Stimulated activated effector memory CD8-positive, alpha-beta T cell treated with anti-CD3 and anti-CD28 coated beads, Interleukin-12 subunit alpha, Interleukin-12 subunit beta, amount 100 ng/mL, for 72 hours (primary cell): Measurements from ENCODE around the gene CPNE4.

Source experiments
- ATAC-seq: fragments of 150-1000 bp; cut with Tn5 transposase; 2 replicates; pipeline ENCODE4 v1.10.0; 2021
- DNase-seq, 2 donors: peaks; one replicate each; pipeline ENCODE4 v3.0.0; 2021 to 2022; ENCODE audit warnings: low spot score in 2 of 2
- H3K27ac Mint-ChIP-seq: one replicate; pipeline ENCODE4 v1.8.0; 2022; ENCODE audit warnings: mild to moderate bottlenecking, mixed read lengths
- H3K36me3 Mint-ChIP-seq: one replicate; pipeline ENCODE4 v1.8.0; 2022; ENCODE audit warnings: mild to moderate bottlenecking, mixed read lengths
- H3K4me1 Mint-ChIP-seq: one replicate; pipeline ENCODE4 v1.8.0; 2022; ENCODE audit warnings: mixed read lengths
- H3K4me3 Mint-ChIP-seq: one replicate; pipeline ENCODE4 v1.8.0; 2022; ENCODE audit warnings: mild to moderate bottlenecking, mixed read lengths
- H3K9me3 Mint-ChIP-seq: one replicate; pipeline ENCODE4 v1.8.0; 2022; ENCODE audit warnings: mixed read lengths

The CPNE4 gene

DNA sequence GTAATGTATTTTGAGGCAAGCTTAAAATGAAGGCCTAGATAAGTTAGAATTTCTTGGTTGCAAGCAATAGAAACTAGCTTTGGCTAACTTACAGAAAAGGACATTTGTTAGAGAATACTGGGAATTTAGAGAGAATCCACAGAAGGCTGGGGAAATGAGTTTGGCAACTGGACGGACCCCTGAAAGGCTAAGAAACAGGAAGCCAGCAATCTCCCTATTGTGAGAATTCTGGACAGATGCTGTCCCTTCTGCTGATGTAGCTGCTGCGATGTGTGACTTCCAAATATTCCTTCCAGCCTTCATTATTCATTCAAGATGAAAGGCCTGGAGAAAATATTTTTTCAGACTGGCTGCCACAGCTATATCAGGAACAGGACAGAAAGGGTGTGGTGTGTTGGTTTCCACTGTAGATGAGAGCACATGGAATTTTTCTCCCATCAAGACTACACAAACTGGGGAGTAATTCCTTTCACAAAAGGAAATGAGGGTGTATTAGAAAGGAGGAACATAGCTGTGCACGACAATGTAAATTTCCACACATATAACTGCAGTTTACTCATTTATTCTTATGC lies 213.5 kb downstream of the CPNE4 start:
- ATAC-seq: no peak
- no peak for DNase-seq
- Mint-ChIP-seq H3K9me3 (no peaks in the 10 kb centered on the region), H3K4me3 (no peak overlapping the region), H3K4me1 (no peaks in the 10 kb centered on the region), H3K27ac (no peak overlapping the region), H3K36me3 (no peaks in the 10 kb centered on the region)

DNA sequence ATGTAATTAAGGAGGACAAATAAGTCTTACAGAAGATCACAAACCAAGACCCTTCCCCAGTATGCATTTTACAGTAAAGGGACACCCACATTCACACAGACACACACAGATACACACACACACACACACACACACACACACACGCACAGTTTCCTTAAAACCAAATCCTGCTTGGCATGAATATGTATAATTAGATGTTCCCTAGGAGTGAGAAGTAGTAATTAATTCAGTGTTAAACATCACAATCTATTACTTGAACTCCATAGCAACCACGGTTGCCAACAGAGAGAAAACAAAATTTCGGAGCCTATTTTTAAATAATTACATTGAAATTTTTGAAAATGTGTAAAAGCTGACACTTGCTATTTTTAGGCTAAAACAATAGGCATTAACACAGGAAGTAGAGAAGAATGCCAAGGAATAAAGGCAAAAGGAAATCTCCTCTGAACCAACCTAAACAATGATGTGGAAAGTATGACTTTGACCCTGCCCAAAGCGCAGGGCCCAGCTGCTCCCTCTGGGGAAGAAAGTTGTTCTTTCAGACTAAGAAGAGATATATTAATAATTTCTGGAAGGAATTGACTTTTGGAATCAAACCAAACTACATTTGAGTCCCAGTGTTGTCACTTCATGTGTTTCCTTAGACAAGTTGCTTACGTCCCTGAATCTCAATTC lies 215.3 kb downstream of the CPNE4 start:
- H3K9me3 Mint-ChIP-seq: no peaks in the 10 kb centered on the region
- DNase-seq: no peak
- no peak for ATAC-seq
- no peaks in the 10 kb centered on the region for H3K36me3 Mint-ChIP-seq
- H3K27ac Mint-ChIP-seq: no peak overlapping the region
- H3K4me1 Mint-ChIP-seq: no peaks in the 10 kb centered on the region
- no peak overlapping the region for H3K4me3 Mint-ChIP-seq

DNA sequence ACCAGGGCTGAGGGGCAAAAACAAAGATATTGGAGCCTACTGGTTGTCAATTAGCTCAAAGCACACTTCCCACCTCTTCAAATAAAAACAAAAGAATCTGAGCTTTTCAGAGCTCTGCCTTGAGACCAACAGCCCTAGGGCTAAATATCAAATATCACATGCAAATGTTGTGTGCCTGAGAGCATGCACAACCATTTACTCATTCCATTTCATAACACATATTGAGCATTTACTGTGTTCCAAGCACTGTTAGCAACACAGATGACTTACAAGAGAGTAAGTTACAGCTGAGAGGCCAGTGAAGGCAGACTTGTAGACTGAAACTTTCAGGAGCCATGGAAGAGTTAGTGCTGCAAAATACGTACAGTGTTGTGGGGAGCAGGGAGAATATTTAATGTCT lies 222.4 kb downstream of the CPNE4 start:
- H3K4me3 Mint-ChIP-seq: no peak overlapping the region
- no peak overlapping the region for H3K27ac Mint-ChIP-seq
- ATAC-seq (no peak), DNase-seq (no peak)
- H3K36me3 Mint-ChIP-seq: no peaks in the 10 kb centered on the region
- H3K9me3 Mint-ChIP-seq: no peaks in the 10 kb centered on the region
- no peaks in the 10 kb centered on the region for H3K4me1 Mint-ChIP-seq

DNA sequence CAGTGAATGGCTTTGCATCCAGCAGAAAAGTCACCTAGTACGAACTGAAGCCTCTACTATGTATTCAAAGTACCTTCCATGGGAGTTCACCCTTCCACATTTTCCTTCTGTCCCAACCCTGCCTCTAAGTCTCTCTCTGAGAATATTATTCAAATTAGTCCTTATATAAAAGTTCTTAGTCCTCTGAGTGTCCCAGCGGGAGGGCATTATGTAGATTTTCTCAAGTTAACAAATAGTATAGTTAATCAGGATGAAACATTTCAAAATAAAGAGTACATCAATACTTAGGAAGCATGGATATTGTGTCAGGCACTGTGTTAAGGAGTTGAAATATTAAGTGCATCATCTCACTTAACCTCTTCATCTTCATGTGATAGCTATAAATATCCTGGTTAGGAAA lies 223.3 kb downstream of the CPNE4 start:
- Mint-ChIP-seq H3K4me3 (no peak overlapping the region), H3K36me3 (no peaks in the 10 kb centered on the region), H3K9me3 (no peaks in the 10 kb centered on the region), H3K4me1 (no peaks in the 10 kb centered on the region), H3K27ac (no peak overlapping the region)
- ATAC-seq: no peak
- no peak for DNase-seq

DNA sequence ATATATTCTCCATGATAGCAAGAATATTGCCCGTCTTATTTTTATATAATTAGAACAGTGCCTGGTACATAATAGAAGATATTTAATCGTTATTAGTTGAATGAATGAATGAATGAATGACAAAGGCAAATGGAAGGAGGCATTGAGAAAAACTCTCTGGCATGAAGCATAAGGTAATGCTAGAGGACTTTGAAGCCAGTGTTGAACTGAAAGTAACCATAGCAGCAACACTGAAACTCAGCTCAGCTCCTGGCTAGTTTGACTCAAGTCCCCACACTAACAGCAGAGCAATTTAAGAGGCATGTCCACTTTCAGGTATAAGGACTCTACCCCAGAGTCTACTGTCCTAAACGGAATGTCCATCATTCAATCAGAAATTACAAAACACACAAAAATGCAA lies 227.0 kb downstream of the CPNE4 start:
- ATAC-seq: no peak
- no peak overlapping the region for H3K27ac Mint-ChIP-seq
- H3K4me3 Mint-ChIP-seq: no peak overlapping the region
- no peaks in the 10 kb centered on the region for H3K36me3 Mint-ChIP-seq
- H3K4me1 Mint-ChIP-seq: no peaks in the 10 kb centered on the region
- H3K9me3 Mint-ChIP-seq: no peaks in the 10 kb centered on the region
- no peak for DNase-seq

DNA sequence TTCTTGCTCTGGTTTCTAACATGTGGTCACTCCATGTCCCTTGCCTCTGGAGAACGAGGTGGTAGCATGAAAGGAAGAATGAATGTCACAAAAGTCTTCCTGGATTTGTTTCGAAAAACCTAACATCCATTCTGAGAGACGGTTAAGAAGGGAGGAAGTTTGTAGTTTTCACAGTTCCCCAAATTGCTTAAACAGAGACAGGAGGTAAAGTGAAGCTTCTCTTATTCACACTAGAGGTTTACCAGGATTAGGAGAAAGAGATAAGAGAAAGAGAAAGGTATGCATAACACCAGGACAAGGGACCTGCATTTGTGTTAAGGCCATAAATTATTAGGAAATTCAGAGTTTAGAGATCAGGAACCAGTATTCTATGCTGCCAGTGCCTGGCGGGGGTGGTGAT lies 228.1 kb downstream of the CPNE4 start:
- no peaks in the 10 kb centered on the region for H3K4me1 Mint-ChIP-seq
- no peaks in the 10 kb centered on the region for H3K9me3 Mint-ChIP-seq
- no peak overlapping the region for H3K4me3 Mint-ChIP-seq
- no peak for DNase-seq
- no peak for ATAC-seq
- H3K36me3 Mint-ChIP-seq: no peaks in the 10 kb centered on the region
- no peak overlapping the region for H3K27ac Mint-ChIP-seq

DNA sequence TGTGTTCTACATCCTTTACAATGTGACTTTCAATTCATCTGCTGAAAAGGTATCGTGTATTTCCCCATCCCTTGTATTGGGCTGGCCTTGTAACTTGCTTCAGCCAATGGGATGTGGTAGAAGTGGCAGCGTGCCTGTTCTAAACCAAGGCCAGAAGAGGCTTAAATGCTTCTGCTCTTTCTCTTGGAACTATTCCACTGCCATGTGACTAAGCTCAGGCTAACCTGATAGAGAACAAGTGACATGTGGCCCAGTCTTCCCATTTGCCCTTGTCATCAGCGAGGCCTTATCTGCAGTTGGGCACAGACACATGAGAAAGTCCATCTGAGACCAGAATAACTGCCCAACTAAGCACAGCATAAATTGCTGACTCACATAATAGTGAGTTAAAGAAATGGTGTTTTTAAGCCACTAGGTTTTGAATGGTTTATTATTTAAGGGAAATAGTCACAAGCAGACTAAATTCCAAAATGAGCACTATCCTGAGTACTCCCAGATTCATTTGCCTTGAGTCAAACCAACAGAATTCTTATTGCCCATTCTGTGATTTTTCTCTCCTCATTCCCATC lies 230.2 kb downstream of the CPNE4 start:
- ATAC-seq (no peak), DNase-seq (no peak)
- no peak overlapping the region for H3K4me3 Mint-ChIP-seq
- H3K36me3 Mint-ChIP-seq: no peaks in the 10 kb centered on the region
- H3K4me1 Mint-ChIP-seq: no peaks in the 10 kb centered on the region
- H3K9me3 Mint-ChIP-seq: no peaks in the 10 kb centered on the region
- no peak overlapping the region for H3K27ac Mint-ChIP-seq

DNA sequence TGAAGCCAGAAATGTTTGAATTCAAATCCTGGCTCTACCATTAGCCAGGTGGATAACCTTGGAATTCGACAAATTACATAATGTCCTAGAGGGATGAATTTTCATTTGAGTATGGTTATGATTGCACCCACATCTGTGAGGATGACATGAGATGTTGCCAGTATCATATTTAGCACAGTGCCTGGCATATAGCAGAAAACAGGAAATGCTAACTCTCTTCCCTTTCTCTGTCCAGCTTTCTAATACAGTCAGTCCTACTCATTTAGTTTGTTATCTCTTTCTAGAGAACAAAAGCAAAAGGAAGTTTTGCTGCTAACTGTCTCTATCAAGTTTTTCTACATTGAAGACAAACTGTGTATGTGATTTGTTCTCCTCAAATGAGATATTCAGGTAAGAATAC lies 231.7 kb downstream of the CPNE4 start:
- Mint-ChIP-seq H3K9me3 (no peaks in the 10 kb centered on the region), H3K27ac (no peak overlapping the region), H3K36me3 (no peaks in the 10 kb centered on the region), H3K4me3 (no peak overlapping the region), H3K4me1 (no peaks in the 10 kb centered on the region)
- no peak for DNase-seq
- ATAC-seq: no peak

DNA sequence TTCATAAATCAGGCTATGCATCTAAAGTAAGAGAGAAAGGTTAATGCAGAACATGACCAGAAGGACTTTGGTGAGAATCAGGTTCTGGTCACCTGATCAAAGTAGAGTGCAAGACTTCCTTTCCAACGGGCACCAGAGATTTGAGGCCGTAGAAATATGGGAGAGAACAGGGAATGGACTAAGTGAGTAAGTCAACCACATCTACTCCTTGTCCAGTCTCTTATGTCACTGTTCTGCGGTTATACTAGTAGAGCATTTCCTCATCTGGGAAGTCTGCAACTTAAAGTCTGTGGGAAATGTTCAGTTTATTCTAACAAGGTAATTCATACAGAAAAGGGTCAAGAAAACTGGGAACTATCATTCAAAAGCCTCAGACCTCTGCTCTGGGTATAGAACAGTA lies 232.8 kb downstream of the CPNE4 start:
- DNase-seq (no peak), ATAC-seq (no peak)
- Mint-ChIP-seq H3K36me3 (no peaks in the 10 kb centered on the region), H3K27ac (no peak overlapping the region), H3K4me3 (no peak overlapping the region), H3K4me1 (no peaks in the 10 kb centered on the region), H3K9me3 (no peaks in the 10 kb centered on the region)

DNA sequence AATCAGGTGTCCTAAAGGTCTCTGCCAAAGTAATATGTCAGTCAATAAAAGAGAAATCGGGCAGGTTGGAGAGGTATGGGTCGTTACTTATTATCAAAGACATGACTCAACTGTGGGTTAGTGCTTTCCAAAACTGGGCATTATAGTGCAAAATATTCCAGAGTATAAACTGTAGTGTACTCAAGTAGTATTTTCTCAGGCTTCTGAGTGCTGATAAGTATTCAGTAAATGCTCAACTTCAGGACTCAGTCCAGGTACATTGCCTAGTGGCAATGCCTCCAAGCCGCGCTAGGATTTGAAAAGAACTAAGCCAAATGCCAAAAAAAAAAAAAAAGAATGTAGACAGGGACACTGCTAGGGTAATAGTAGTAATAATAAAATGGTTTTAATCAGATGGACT lies 233.2 kb downstream of the CPNE4 start:
- no peak for ATAC-seq
- no peak for DNase-seq
- no peaks in the 10 kb centered on the region for H3K9me3 Mint-ChIP-seq
- no peaks in the 10 kb centered on the region for H3K4me1 Mint-ChIP-seq
- no peaks in the 10 kb centered on the region for H3K36me3 Mint-ChIP-seq
- no peak overlapping the region for H3K4me3 Mint-ChIP-seq
- no peak overlapping the region for H3K27ac Mint-ChIP-seq

DNA sequence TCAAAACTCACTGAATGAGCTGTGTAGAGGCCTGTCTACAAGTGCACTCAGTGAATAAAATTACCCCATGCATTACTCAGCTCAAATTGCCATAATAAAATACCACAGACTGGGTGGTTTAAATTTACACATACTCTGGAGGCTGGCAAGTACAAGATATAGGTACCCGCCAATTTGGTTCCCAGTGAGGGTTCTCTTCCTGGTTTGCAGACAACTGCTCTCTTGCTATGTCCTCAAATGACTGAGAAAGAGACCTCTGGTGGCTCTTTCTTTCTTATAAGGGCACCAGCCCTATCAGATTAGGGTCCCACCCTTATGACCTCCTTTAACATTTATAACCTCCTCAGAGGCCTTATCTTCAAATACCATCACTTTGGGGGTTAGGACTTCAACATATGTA lies 237.0 kb downstream of the CPNE4 start:
- Mint-ChIP-seq H3K4me1 (no peaks in the 10 kb centered on the region), H3K4me3 (no peak overlapping the region), H3K9me3 (no peaks in the 10 kb centered on the region), H3K27ac (no peak overlapping the region), H3K36me3 (no peaks in the 10 kb centered on the region)
- ATAC-seq (no peak), DNase-seq (no peak)

DNA sequence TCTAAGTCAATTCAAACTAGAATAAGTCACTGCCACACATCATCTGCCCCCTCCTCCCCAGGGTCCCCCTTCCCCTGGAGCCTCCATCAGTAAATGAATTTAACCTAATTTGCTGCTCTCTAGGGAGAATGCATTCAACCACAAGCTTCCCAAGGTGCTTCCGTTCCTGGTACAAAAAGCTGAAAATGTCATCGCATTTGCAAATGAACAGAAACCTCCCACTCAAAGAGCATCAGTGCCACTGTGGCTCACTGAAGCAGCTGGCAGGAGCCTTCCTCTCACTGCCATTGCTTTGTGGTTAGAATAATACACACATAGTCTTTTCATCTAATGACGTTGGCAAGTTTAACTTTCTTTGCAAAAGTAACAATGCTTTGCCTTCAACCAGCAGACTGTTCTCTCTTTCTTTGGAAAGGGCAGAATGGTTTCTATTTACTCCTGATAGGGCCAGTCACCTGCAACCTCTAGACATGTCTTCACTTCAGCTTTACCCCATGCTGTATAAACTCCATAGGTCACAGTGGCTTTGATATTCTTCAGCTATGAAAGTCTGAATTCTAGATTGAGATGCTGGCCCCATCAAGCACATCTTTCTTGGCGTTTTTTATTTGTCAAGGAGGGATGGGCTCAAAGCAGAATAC lies 238.1 kb downstream of the CPNE4 start:
- ATAC-seq (no peak), DNase-seq (no peak)
- Mint-ChIP-seq H3K36me3 (no peaks in the 10 kb centered on the region), H3K9me3 (no peaks in the 10 kb centered on the region), H3K27ac (no peak overlapping the region), H3K4me1 (no peaks in the 10 kb centered on the region), H3K4me3 (no peak overlapping the region)

DNA sequence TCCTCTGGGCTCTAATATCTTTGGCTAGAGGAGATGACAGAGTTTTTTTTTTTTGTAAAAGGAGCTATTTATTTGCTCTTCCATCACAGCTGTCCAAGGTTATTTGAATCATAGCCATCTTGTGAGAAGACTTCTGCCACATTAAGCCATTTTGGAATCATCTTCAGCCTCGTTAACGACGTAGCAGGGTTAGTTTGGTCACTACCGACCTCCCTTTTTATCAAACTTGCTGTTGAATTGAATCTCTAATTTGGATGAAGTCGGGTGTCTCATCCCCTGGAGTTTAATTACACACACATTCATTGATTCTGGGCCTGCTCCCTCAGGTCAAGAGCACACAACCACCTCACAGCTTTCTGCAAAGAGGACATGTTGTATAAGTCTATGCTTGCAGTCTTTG lies 238.7 kb downstream of the CPNE4 start:
- Mint-ChIP-seq H3K4me3 (no peak overlapping the region), H3K9me3 (no peaks in the 10 kb centered on the region), H3K4me1 (no peaks in the 10 kb centered on the region), H3K27ac (no peak overlapping the region), H3K36me3 (no peaks in the 10 kb centered on the region)
- no peak for ATAC-seq
- DNase-seq: no peak

DNA sequence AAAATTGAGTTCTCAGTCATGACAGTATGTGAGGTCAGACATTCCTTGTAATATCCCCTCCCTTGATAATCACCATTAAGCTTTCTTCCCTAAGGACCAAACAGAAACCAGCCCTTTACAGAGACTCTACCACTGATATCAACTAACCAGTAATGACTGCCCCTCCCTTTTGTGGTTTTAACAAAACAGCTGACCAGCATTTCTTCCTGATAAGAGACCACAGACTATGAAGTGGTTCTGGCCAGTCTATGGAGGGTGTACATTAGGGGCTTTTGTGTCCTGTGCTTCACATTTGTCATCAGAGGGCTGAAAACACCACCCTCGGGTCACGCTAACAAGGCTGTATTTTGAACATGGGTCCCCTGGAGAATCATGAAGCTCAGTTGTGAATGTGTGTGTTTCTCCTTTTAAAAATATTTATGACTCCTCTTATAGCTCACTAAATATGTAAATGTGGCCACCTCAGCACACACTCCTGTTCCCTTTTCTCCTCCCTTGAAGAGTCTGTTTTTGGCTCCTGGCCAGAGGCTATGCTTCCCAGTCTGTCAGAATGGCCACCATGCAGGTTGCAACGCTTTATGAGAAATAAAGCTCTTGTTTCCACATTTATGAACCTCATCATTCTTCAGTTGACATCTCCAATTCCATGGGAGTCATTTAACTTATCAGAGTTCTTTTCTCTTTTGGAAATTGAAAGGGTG lies 239.3 kb downstream of the CPNE4 start:
- ATAC-seq (no peak), DNase-seq (no peak)
- no peak overlapping the region for H3K27ac Mint-ChIP-seq
- H3K36me3 Mint-ChIP-seq: no peaks in the 10 kb centered on the region
- H3K4me1 Mint-ChIP-seq: no peaks in the 10 kb centered on the region
- no peaks in the 10 kb centered on the region for H3K9me3 Mint-ChIP-seq
- no peak overlapping the region for H3K4me3 Mint-ChIP-seq

DNA sequence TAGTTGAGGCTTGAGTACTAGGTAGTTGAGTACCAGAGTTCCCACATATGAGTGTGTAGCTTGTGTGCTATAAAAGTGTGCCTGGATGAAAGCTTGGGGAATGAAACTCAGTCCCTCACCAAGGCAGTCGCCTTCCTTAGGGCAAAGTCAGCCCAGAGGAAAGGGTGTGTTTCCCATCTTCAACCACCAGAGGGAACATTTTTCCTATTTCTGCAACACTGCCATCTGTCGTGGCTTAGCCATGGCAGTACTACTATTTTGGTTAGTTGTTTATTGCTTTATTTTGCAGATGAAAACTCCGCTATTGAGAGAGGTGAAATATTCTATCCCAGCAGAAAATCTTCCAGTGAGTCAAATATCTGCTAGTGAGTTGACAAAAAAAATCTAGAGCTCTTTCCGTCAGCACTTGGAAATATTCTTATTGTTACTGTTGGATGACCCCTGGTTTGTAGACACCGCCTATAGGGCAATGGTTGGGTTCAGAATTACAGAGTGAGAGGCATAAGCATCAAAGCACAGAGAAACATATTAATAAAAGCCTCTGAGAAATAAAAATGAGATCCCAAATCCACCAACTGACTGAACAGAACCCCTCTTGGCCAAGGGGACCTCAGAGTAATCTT lies 239.9 kb downstream of the CPNE4 start:
- H3K36me3 Mint-ChIP-seq: no peaks in the 10 kb centered on the region
- no peaks in the 10 kb centered on the region for H3K4me1 Mint-ChIP-seq
- H3K27ac Mint-ChIP-seq: no peak overlapping the region
- H3K9me3 Mint-ChIP-seq: no peaks in the 10 kb centered on the region
- DNase-seq (no peak), ATAC-seq (peak; percentile 57)
- H3K4me3 Mint-ChIP-seq: no peak overlapping the region
